Measurements from ENCODE around the gene LNX2. TPM values are rescaled to one million over a fixed set of nuclear protein-coding genes. Genes with fewer than 3 reads are reported as not detected.

The LNX2 gene
- total RNA-seq, 1 donor from 2014 or later = 3.7 TPM

DNA sequence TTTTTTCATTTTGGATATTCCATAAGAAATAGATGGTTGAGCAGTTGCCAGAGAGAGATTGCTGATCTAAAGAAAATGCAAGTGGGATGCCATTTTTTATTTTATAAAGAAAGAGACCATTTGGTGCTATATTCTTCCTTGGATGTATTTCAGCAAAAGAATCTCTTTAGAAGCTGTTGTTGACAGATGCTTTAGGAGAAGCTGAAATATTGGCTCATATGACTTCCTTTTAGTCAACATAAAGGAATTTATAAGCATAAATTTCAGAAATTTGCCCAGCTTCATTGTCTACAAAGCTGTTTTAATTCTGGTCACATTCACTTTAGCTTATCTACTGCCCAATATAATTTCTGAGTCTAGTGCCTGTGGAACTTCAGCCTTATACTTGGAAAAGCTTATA lies 38.2 kb upstream of the LNX2 start:
- Histone ChIP-seq H3K27ac (no peak overlapping the region), H3K36me3 (peaks cover 0 to 14% of the 10 kb centered on the region in 2 donors), H3K27me3 (no peaks in the 10 kb centered on the region), H3K9me3 (no peaks in the 10 kb centered on the region), H3K4me3 (no peak overlapping the region), H3K4me1 (no peaks in the 10 kb centered on the region)
- intact Hi-C loops (cut with DNase I) = no loop called here
- DNase-seq (ENCODE audit: low spot score in 2 of 2) = no peak
- no peak for TF ChIP-seq CTCF (IDR thresholded peaks at IDR 0.05)

- Histone ChIP-seq H3K4me3 (no peak overlapping the region), H3K36me3 (peaks cover 0 to 14% of the 10 kb centered on the region in 2 donors), H3K4me1 (no peaks in the 10 kb centered on the region), H3K27ac (no peak overlapping the region), H3K27me3 (no peaks in the 10 kb centered on the region), H3K9me3 (no peaks in the 10 kb centered on the region)
- no peak for TF ChIP-seq CTCF (IDR thresholded peaks at IDR 0.05)
- DNase-seq (ENCODE audit: low spot score in 2 of 2) = no peak
- intact Hi-C loops (cut with DNase I) = no loop called here
These were observed 37.4 kb upstream of the LNX2 start for GRCh38 chr13:27657724-27658123.

DNA sequence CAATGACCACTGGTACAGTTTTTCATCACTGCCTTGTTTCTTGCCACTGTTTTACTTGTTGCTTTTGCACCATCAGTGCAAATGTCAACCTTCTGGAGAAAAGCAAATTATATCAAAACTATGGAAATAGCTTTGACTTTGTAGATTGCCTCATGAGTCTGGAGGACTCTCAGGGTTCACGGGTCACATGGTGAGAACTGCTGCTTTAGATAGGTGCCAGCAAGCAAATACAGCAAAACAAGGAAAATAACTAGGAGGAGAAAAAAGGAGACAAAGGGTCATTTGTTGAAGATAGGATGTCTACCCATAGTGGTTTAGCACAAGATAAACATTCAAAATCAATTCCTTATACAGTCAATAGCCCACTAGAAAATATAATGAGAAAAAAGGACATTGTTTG lies 34.5 kb upstream of the LNX2 start:
- Histone ChIP-seq H3K27me3 (no peaks in the 10 kb centered on the region), H3K4me3 (no peak overlapping the region), H3K36me3 (peaks cover 5 to 22% of the 10 kb centered on the region in 2 donors), H3K27ac (no peak overlapping the region), H3K4me1 (no peaks in the 10 kb centered on the region), H3K9me3 (peaks cover 0 to 5% of the 10 kb centered on the region in 2 donors)
- no peak for DNase-seq (ENCODE audit: low spot score in 2 of 2)
- TF ChIP-seq CTCF (IDR thresholded peaks at IDR 0.05) = no peak
- intact Hi-C loops (cut with DNase I) = no loop called here

GRCh38 chr13:27654059-27654458 lies 33.7 kb upstream of the LNX2 start:
- no peak for DNase-seq (ENCODE audit: low spot score in 2 of 2)

GRCh38 chr13:27650312-27650711 lies 30.0 kb upstream of the LNX2 start:
- Histone ChIP-seq H3K27ac (no peak overlapping the region), H3K27me3 (no peaks in the 10 kb centered on the region), H3K36me3 (peaks cover 13 to 30% of the 10 kb centered on the region in 2 donors), H3K4me3 (no peak overlapping the region), H3K4me1 (no peaks in the 10 kb centered on the region), H3K9me3 (peaks cover 0 to 8% of the 10 kb centered on the region in 2 donors)
- TF ChIP-seq CTCF (IDR thresholded peaks at IDR 0.05) = no peak
- no peak for DNase-seq (ENCODE audit: low spot score in 2 of 2)
- intact Hi-C loops (cut with DNase I) = no loop called here

More at GRCh38 chr13:27654059-27654458, 33.7 kb upstream of the LNX2 start:
- peaks cover 12 to 22% of the 10 kb centered on the region in 2 donors for H3K36me3 ChIP-seq
- no peak overlapping the region for H3K27ac ChIP-seq
- intact Hi-C loops (cut with DNase I) = no loop called here
- no peaks in the 10 kb centered on the region for H3K4me1 ChIP-seq
- peaks cover 0 to 8% of the 10 kb centered on the region in 2 donors for H3K9me3 ChIP-seq
- no peaks in the 10 kb centered on the region for H3K27me3 ChIP-seq
- TF ChIP-seq CTCF (IDR thresholded peaks at IDR 0.05) = no peak
- H3K4me3 ChIP-seq = no peak overlapping the region

GRCh38 chr13:27644302-27644701 lies 24.0 kb upstream of the LNX2 start:
- intact Hi-C loops (cut with DNase I) = no loop called here
- H3K9me3 ChIP-seq = no peaks in the 10 kb centered on the region
- no peaks in the 10 kb centered on the region for H3K4me1 ChIP-seq
- DNase-seq (ENCODE audit: low spot score in 2 of 2) = no peak
- H3K4me3 ChIP-seq = no peak overlapping the region
- H3K27me3 ChIP-seq = no peaks in the 10 kb centered on the region
- H3K27ac ChIP-seq = no peak overlapping the region
- no peak for TF ChIP-seq CTCF (IDR thresholded peaks at IDR 0.05)
- peaks cover 4 to 11% of the 10 kb centered on the region in 2 donors for H3K36me3 ChIP-seq
